NCI-H748 (cell line): ENCODE results near the gene MAP3K8.

Experiments used
- DNase-seq: peaks from one replicate; lab custom pipeline; 2025; ENCODE audit not compliant: unreplicated experiment; lab: John Stamatoyannopoulos, UW

MAP3K8 gene

GRCh38 chr10:30488316-30488715, 54.3 kb downstream of the MAP3K8 start:
- no peak for DNase-seq

GRCh38 chr10:30489346-30489745, 55.4 kb downstream of the MAP3K8 start:
- DNase-seq, result no peak

GRCh38 chr10:30490289-30491000, 56.5 kb downstream of the MAP3K8 start:
- DNase-seq, result no peak

GRCh38 chr10:30491204-30491915, 57.4 kb downstream of the MAP3K8 start:
- DNase-seq, result no peak

GRCh38 chr10:30491916-30492515, 58.0 kb downstream of the MAP3K8 start:
- no peak for DNase-seq

- no peak for DNase-seq
Observed at GRCh38 chr10:30493609-30494530, 59.9 kb downstream of the MAP3K8 start.

- DNase-seq, result no peak
Observed at GRCh38 chr10:30494558-30494957, 60.6 kb downstream of the MAP3K8 start.

GRCh38 chr10:30495687-30496086, 61.7 kb downstream of the MAP3K8 start:
- DNase-seq, result no peak

GRCh38 chr10:30499816-30500215, 65.8 kb downstream of the MAP3K8 start:
- no peak for DNase-seq

- DNase-seq, result no peak
Observed at GRCh38 chr10:30500534-30500933, 66.5 kb downstream of the MAP3K8 start.

GRCh38 chr10:30500963-30501504, 67.0 kb downstream of the MAP3K8 start:
- no peak for DNase-seq

- no peak for DNase-seq
Observed at GRCh38 chr10:30502266-30503060, 68.5 kb downstream of the MAP3K8 start.

GRCh38 chr10:30503700-30504266, 69.8 kb downstream of the MAP3K8 start:
- DNase-seq, result no peak

GRCh38 chr10:30505543-30506298, 71.7 kb downstream of the MAP3K8 start:
- peak; percentile 25 for DNase-seq

- no peak for DNase-seq
Observed at GRCh38 chr10:30509508-30509907, 75.5 kb downstream of the MAP3K8 start.

- DNase-seq, result no peak
Observed at GRCh38 chr10:30510184-30510931, 76.4 kb downstream of the MAP3K8 start.

GRCh38 chr10:30510932-30511700, 77.1 kb downstream of the MAP3K8 start:
- no peak for DNase-seq
